GM20431 (cell line): ENCODE measurements around the gene ATP7B.

Source experiments
- in situ Hi-C: fragments of 300-500 bp; cut with MseI, MboI; formaldehyde crosslinking; loops from one replicate; pipeline ENCODE4 v1.15.0; 2020; ENCODE audit warnings: low sequenced_read_pairs; ENCODE audit not compliant: unreplicated experiment

The ATP7B gene

GRCh38 chr13:51955281-51955771 is 55.9 kb downstream of the ATP7B start:
- in situ Hi-C loops: no loop called here

GRCh38 chr13:51953347-51954195 is 57.7 kb downstream of the ATP7B start:
- in situ Hi-C loops: no loop called here

DNA sequence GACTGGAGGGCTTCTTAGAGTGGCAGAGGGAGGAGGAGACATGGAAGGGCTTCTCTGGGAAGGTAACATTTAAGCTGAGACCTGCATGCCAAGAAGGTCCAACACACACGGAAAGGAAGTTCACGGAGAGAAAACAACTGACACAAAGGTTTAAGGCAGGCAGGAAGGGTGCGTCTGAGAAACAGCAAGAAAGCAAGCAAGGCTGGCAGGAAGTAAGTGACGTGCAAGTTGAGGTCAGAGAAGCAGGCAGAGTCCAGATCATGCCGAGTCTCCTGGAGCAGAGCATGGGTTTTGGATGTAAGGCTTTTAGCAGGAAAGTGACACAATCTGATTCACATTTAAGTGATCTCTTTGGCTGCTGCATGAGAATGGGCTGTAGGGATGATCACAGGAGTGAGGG is 60.5 kb downstream of the ATP7B start:
- in situ Hi-C loops: no loop called here

- in situ Hi-C loops: no loop called here
These were observed 65.0 kb downstream of the ATP7B start for GRCh38 chr13:51946163-51946669.

DNA sequence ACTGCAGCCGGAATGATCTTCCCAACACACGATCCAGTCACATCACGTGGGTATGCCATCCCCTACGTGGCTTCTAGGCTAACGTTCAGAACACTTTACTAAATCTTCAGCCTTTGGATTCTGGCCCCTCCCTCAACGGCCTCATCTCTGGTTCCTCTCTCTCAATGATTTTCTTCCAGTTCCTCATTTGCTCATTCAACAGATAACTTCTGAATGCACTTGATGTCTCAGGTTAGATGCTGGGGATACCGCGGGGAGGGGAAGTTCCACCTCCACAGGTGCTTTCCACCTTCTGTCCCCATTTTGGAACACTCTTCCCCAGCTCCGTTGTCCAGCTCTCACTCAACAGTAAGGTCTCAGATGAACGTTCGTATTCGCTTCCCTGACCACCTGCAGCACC is 66.1 kb downstream of the ATP7B start:
- in situ Hi-C loops: no loop called here

DNA sequence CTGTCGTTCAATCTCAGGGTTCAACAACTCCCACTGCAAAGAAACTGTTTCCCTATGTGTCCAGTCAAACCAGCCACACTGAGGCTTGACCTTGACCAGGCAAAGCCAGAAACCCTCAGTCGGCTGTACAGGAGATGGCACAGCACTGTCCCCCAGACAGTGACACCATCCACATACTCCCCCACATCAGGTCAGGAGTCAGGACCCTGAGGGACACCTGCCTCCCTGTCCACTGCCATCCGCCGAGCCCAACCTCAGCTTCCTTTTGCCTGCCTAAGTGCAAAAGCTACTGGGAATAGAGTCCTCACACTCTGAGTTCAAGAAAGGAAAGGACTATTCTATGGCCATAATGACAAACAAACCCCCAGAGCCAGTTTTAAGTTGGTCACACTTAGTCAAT is 66.8 kb downstream of the ATP7B start:
- in situ Hi-C loops: no loop called here

DNA sequence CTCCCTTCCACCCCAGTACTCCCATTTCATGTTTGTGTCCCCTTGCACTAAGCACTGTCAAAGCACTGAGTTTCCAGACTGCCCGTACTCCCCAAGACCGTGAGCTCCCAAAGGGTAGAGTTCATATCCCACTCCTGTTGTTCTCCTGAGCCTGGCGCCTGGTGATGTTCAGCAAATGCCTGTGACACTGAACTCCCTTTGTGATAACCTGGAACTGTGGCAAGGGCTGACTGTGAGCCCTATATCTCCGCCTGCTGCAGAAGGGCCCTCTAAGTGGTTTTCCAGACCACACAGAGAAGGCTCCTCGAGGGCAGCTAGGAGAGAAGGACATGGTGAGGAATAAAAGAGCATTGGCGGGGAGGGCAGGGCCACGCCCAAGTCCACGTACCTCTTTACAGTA is 67.5 kb downstream of the ATP7B start:
- in situ Hi-C loops: no loop called here

DNA sequence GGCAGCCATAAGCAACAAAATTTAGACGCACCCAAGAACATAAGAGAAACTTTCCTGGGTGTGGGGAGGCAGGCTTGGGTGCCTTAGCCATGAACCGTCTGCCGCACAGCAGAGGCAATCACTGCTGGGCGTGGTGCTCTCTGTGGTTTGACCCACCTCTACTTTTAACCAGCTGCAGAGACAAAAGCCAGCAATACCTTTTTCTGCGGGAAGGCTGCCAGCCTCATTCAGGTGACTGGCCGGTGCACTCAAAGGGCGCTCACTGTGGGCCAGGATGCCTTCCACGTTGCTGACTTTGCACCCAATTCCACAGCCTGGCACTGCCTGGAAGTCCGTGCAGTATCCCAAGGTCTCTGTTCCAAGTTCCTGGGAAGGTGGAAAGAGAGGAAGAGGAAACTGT is 69.1 kb downstream of the ATP7B start:
- in situ Hi-C loops: no loop called here

DNA sequence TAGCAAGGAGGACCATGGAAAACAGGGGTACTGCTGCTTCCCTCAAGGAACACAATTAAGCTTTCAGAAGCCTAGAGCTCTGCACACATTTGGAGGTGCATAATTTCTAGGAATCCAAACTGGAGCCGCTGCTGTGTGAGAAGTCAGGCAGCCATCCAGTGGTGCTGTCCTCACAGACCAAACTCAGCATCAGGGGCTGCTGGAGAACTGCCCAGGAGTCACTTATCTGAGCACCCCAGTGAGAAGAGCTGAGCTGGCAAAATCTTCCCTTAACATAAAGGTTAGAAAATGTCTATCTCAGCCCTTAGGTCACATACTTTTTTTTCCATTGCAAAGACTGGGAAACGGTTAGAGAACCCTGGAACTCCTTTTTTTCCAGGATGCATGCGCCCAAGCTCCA is 72.8 kb downstream of the ATP7B start:
- in situ Hi-C loops: no loop called here

DNA sequence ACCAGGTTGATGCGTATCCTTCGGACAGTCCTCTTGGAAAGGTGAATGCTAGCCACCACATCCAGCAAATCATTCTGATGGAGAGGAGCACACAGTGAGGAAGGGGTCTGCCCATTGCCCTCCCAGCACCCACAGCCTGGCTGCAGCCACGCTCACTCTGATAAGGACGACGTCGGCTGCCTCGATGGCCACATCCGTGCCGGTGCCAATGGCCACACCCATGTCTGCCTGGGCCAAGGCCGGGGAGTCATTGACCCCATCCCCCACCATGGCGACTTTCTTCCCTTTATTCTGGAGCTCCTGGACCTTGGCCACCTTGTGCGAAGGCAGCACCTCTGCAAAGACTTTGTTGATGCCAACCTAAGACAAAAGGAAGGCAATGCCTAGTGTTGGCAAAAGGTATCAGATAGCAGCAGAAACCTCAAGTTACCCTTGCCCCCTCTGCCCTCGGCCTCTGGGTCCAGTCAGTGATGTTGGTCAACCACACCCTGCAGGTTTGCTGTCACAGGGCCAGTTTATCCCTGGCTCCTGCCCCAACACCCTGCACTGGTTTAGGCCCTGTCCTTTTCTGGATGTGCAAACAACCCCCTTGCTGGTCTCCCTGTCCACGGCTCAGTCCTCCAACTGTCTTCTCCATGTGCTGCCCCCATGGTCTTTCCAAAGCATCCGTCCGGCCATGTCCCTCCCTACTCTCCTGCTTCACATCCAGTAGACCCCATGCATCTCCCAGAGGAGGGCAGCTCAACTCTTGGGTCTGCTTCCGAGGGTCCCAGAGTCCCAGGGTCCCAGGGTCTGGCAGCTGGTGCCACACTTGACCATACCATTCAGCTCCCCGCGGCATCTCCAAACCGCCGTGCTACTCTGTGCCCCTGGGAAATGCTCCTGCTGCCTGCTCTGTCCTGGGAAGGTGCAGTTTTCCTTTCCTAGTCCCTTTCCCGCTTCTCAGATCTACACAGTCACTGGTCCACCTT is 73.6 kb downstream of the ATP7B start:
- in situ Hi-C loops: no loop called here

DNA sequence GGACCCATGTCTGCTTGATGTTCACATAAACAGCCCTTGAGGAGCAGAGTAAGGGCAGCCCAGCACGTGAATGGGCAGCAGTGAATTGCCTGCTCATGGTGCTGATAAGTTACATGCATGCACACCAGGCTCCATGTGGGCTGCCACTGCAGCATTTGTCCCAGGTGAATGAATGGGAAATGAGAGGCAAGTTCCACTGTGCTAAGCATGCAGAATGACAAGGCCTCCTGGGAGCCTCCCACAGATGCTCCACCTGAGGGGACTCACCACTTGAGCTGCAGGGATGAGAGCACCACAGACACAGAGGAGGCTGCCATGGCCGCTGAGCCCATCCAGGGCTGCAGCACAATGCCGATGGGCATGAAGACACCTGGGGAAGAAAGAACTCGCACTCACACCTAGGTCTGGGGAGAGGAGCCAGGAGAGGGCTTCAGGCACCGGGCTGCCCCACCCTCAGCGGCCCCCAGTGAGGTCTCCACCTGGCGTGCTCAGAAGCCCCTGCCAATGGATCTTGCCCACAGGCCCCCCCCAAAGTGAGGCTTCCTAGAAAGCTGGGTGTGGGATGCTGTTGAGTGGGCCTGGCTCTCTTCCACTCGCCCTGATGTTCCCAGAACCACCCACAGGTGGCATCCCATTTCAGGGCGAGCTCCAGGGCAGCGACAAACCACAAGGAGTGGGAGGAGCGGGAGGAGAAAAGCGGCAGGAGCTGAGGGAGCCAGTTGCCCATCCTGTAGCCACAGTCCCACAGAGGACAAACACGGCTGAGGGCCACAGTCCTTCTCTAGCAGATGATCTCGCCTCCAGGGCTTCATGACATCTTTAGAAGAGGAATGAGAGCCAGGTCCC is 75.7 kb downstream of the ATP7B start:
- in situ Hi-C loops: no loop called here

DNA sequence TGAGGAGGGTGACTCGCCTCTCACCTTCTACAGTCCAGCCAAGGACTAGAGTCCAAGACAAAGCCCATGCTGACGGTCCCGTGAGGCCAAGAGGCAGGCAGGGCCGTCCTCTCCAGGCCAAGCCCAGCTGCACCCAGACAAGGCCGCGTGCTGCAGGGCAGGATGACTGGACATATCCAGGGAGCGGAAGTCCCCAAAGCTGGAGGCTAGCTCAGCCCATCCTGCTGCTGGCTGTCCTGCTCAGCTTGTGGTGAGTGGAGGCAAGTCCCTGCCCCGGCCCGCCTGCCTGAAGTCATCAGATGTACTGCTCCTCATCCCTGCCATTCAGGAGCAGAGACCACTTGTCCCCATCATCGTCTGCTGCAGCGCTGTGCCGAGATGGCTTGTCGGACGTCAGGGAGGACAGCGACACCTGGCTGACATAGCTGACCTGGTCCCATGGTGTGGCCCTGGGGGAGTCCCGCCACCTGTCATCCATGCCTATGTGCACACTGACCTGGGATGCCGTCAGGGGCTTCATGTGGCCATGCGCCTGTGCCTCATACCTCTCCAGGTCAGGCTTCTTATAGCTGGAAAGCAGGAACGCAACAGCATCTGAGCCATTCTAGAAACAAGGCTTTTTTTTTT is 76.7 kb downstream of the ATP7B start:
- in situ Hi-C loops: no loop called here

- in situ Hi-C loops: no loop called here
These were observed 77.7 kb downstream of the ATP7B start for GRCh38 chr13:51933466-51934058.

DNA sequence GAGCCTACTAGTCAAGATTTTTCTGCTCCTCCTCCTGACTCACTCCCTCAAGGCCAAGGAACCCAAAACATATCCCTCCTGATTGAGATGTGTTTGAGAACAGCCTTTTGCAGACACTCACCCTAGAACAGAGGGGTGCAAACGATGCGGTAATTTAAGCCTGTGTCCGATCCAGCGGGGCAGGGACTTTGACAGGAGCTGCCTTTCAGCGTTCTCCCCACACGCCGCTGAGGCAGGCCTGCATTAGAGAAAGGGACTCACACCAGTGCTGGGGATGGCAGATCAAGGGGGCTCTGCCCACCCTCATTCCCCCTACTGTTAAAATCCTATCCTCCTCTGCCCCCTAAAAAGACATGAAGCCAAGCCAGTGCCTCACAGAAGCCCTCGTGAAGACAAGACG is 79.0 kb downstream of the ATP7B start:
- in situ Hi-C loops: no loop called here

- in situ Hi-C loops: no loop called here
These were observed 79.6 kb downstream of the ATP7B start for GRCh38 chr13:51931606-51932005.

DNA sequence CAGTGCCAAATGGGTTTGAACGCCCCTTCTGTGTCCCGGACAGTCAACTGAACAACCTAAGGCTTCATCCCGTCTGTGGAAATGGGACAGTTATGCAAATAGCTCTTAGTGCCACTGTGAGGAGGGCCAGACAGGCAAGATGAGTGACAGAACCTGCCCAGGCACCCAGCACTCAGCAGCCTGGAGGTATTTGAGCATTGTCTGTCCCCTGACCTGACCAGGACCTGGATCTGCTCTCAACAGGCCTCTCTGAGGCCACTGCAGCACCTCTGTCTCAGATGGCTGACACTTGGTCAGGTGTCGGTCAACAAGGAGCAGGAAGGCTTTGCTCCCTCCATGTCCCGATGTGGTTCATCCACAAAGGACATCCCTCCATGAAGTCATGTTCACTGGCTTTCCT is 81.6 kb downstream of the ATP7B start:
- in situ Hi-C loops: no loop called here

- in situ Hi-C loops: no loop called here
These were observed 83.0 kb downstream of the ATP7B start for GRCh38 chr13:51928231-51928630.

DNA sequence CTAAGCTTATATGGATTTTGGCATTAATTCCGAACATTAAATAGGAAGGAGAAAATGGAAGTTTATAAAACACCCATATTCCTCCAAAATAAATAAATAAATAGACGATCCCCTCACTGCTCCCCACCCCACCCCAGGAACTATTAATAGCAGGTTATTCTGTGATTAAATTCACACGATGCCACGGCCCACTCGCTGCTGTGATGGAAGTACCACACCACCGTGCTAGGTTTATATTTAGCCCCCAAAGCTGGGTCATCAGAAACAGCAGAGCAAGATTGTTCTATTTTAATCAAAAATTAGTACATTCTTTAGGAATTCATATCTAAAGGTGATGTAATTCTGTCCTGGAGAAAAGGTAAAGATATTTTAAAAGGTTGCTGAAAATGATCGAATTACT is 84.1 kb downstream of the ATP7B start:
- in situ Hi-C loops: no loop called here

DNA sequence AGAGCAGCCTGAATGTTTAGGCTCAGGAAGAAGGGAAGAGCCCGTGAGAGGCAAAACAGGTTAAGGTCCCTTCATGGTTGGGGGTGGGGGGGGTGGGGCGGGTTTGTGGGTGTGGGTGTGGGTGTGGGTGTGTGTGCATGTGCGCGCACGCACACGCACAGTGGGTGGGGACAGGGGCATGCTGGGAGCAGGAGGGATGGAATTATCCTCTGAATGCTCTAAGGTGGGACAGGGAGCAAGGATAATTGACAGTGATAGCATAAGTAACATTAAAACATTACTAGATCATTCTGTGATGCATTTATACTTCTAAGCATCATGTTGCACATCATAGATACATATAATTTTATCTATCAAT is 84.7 kb downstream of the ATP7B start:
- in situ Hi-C loops: no loop called here
